Stimulated activated CD8-positive, alpha-beta memory T cell treated with anti-CD3 and anti-CD28 coated beads, Interleukin-15, amount 100 ng/mL, for 1 hour (primary cell): ENCODE data around the gene LRBA.
"Not testable (repeated sequence)": the region's sequence is repeated elsewhere in the genome, so short reads cannot be mapped to it uniquely, and the experiment has no call there.

Experiments
- DNase-seq: peaks from one replicate; pipeline ENCODE4 v3.0.0-alpha.2; 2020; ENCODE audit warnings: low read depth

Gene LRBA

GRCh38 chr4:150801833-150802232, 213.3 kb downstream of the LRBA start:
- DNase-seq: no peak

- DNase-seq: no peak
Observed at GRCh38 chr4:150799207-150799606, 215.9 kb downstream of the LRBA start.

GRCh38 chr4:150794706-150795105, 220.4 kb downstream of the LRBA start:
- DNase-seq: no peak

DNA sequence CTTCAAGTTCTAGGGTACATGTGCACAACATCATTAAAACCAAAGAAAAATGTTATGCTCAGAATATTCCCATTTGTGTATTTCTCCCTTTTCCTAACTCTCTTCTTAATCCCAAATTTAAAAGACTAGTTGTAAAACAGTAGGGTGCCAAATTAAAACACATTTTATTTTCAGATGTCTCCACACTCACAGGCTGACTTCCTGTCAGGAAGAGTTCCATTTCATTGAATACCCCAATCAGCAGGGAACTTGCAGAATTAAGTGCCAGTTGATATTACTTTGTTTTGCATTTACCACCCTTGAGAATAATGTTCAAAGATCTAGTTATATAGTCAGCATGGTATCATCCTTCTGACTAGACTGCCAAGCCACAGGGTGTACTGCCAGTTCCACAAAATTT, 225.2 kb downstream of the LRBA start:
- no peak for DNase-seq

GRCh38 chr4:150784939-150785338, 230.1 kb downstream of the LRBA start:
- DNase-seq: no peak

DNA sequence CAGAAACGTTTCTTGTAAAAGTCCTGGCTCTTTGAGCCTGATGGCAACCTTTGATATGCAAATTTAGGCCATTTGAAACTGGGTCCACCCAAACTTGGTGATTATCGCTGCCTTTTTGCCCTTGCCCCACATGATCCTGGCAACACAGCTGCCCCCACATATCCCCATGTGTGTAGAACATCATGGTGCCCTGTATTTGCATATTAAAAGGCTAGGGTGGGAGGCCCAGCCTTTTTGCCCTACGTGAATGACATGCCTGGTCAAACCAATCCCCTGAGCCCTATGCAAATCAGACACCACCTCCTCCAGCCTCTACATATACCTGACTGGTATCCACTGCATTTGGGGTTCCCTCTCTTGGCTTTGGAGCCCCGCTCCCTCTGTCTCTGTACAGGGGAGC, 230.8 kb downstream of the LRBA start:
- no peak for DNase-seq

DNA sequence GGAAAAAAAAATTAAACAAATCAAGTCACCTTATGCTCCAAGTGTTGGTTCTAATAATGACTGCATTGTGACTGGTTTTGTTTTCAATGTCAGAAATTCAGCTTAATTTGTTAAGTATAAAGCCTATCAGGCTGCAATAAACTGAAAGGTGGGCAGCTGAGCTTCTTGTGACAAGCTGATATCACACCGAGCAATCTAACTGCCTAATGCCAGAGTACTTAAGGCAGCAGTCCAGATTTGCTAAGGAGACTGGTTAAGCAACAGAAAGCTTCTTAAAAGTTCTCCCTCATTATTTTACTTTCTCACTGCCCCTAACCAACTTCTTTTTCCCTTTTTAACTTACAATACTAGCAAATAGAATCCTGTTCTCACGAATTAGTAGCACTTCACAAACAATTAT, 232.2 kb downstream of the LRBA start:
- DNase-seq: no peak

DNA sequence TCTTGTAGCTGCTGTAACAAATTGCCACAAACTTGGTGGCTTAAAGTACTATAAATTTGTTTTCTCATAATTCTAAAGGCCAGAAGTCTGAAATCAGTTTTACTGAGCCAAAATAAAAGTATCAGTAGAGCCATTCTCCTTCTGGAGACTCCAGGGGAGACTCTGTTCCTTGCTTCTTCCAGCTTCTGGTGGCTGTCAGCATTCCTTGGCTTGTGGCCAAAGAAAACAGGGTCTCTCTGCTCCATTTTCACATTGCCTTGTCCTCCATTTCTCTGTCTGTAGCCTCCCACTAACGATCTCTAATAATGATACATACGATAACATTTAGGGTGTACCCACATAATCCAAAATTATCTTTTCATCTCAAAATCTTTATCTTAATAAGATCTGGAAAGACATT, 232.8 kb downstream of the LRBA start:
- DNase-seq: no peak

DNA sequence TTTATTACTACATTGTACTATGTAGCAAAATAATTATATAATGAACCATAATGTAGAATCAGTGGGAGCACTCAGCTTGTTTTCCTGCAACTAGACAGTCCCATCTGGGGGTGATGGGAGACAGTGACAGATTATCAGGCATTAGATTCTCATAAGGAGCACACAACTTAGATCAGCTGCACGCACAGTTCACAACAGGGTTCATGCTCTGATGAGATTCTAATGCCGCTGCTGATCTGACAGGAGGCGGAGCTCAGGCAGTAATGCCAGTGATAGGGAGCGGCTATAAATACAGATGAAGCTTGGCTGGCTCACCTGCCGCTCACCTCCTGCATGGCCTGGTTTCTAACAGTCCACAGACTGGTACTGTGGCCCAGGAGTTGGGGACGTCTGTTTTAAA, 233.9 kb downstream of the LRBA start:
- DNase-seq: no peak

- DNase-seq: no peak
Observed at GRCh38 chr4:150779707-150780106, 235.4 kb downstream of the LRBA start.

GRCh38 chr4:150773729-150774449, 241.2 kb downstream of the LRBA start:
- DNase-seq: no peak

DNA sequence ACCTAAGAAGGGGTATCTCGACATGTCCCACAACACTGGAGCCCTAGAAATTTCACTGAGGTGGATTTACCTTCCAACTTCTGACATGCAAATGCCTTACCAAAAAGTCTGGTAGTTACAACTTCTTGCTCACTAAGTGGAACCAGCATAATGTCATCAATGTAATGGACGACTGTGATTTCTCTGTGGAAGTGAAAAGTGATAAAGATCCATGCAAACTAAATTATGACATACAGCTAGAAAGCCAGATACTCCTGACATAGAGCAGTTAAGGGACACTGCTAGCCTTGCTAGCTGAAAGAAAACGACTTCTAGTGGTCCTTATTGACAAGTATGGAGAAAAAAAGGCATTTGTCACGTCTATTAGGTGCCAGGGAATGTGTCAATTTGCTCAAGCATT, 242.1 kb downstream of the LRBA start:
- no peak for DNase-seq

GRCh38 chr4:150771382-150771781, 243.7 kb downstream of the LRBA start:
- DNase-seq: no peak

DNA sequence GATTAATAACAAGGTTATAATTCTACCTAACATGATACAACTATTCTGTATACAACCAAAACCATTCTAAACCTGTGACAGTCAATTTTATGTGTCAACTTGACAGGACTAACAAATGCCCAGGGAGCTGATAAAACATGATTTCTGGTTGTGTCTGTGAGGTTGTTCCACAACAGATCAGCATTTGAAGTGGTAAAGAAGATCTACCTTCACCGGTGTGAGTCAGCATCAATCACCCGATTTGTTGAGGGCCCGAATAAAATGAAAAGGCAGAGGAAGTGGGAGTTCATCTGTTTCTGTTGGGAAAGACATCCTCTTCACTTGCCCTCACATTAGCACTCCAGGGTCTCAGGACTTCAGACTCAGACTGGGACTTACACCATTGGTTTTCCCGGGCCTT, 245.2 kb downstream of the LRBA start:
- no peak for DNase-seq

DNA sequence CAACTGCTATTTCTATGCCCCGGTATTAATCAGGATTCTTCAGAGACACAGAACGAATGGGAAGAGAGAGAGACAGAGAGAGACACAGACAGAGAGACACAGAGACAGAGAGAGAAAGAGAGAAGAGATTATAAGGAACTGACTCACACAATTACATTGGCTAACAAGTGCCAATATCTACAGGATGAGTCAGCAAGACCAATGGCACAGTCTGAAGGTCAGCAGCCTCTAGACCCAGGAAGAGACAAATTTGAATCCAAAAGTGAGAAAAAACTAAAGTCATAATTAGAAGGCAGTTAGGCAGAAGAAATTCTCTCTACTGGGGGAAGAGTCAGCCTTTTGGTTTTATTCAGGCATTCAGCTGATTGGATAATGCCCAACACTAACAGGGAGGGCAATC, 245.8 kb downstream of the LRBA start:
- no peak for DNase-seq

GRCh38 chr4:150768497-150768896, 246.6 kb downstream of the LRBA start:
- DNase-seq: no peak

DNA sequence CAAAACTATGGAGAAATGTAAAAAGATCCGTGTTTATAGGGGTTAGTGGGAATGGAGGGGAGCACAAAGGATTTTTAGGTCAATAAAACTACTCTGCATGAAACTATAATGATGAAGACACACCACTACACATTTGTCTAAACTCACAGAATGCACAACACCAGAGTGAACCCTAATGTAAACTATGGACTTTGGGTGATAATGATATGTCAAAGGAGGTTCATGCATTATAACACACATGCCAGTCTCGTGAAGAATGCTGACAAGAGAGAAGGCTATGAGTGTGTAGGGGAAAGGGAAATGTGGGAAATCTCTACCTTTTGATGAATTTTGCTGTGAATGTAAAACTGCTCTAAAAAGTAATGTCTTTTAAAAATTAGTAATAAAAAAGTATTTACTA, 249.9 kb downstream of the LRBA start:
- DNase-seq: no peak

DNA sequence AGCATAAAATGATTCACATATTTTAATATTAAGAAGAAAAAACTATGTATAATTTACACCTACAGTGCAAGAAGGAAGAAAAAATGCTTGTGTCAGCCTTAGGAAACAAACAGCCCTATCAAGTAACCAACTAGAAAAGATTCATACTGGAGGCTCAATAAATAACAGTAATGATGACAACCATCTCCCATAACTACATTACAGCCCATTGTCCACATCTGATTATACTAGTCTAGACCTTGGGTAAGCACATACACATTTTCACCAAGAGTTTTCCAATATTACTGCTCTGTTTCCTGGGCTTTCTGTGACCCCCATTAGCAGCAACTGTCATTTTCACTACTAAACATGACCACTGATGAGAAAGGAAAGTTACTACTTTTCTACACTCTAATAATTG, 263.4 kb downstream of the LRBA start:
- DNase-seq: no peak

GRCh38 chr4:150750824-150751223, 264.3 kb downstream of the LRBA start:
- no peak for DNase-seq

DNA sequence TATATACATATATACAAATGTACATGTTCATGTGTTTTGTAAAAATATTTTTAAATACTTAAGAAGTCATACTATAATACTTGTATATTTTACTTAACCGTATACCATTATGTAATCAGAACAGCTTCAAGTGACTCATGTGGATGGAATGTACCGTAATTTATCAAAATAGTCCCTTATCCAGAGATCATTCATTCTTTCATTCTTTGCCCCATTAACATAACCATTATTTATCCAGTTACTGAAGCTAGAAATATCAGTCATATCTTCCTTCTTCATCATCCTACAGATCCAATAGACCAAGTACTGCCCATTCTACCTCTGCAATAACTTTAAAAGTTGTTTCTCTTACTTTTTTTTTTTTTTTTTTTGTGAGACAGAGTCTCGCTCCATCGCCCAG, 268.9 kb downstream of the LRBA start:
- DNase-seq: no peak

DNA sequence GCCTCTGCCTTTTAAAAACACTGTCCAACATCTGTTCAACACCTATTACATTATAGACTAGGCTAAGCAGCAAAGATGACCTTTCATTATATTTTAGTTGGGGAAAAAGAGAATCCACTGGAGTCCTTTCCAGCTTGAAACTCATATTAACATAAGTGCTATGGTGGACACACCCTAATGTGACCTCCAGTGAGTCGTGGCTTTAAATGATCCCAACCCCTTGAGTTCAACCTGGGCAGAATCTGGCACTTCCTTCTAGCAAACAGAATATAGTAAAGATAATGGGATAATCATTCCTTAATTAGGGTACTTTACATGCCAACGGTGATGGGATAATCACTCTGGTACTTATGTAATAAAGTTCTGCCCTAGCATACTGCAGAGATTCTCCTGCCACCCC, 270.5 kb downstream of the LRBA start:
- no peak for DNase-seq

- DNase-seq: no peak
Observed at GRCh38 chr4:150743564-150744342, 271.3 kb downstream of the LRBA start.

DNA sequence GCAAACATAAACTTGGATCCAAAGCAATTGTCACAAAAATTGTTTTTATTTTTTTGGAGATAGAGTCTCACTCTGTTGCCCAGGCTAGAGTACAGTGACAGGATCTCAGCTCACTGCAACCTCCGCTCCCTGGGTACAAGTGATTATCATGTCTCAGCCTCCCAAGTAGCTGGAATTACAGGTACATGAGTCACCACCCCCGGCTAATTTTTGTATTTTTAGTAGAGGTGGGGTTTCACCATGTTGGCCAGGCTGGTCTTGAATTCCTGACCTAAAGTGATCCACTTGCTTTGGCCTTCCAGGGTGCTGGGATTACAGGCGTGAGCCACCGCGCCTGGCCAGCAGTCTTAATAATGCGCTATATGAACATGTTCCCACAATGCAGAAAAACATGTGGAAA, 272.2 kb downstream of the LRBA start:
- not testable (repeated sequence) for DNase-seq

- no peak for DNase-seq
Observed at GRCh38 chr4:150739591-150739990, 275.5 kb downstream of the LRBA start.
